ENCODE measurements around the gene SLC5A8. TPM values are rescaled to one million over a fixed set of nuclear protein-coding genes. Genes with fewer than 3 reads are reported as not detected.

SLC5A8 gene
- total and polyA plus RNA-seq, 2 experiments from 2014 or later = 0.10 TPM

DNA sequence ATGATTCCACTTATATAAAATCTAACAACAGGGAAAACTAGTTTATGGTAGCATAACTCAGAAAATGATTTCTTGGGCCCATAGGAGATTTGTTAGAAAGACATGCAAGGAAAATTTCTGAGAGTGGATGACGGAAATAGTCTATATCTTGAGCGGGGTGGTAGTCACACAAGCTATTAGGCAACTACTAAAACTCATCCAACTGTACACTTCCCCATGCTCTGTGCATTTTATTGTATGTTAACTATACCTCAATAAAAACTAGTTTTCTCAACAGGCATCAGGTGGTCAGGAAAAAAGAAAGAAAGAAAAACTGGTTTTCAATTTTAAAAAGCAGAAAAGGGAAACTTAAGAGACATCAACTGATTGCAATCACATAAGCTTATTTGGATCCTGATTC lies 9.9 kb downstream of the SLC5A8 start (continued):
- no peak for TF ChIP-seq ZNF114 (CRISPR knock-in tag; IDR thresholded peaks at IDR 0.05)
- TF ChIP-seq POLR2AphosphoS5 (IDR thresholded peaks at IDR 0.05; ENCODE audit: low read depth) = no peak
- TF ChIP-seq ETS1 (IDR thresholded peaks at IDR 0.05) = no peak
- no peak for TF ChIP-seq STAT1 (IDR thresholded peaks at IDR 0.05; ENCODE audit: unreplicated experiment)
- no peak for TF ChIP-seq ZNF331 (CRISPR knock-in tag; IDR thresholded peaks at IDR 0.05; ENCODE audit: low read depth)
- TF ChIP-seq NANOG (IDR thresholded peaks at IDR 0.05; ENCODE audit: borderline replicate concordance) = no peak
- TF ChIP-seq EZH2 (IDR thresholded peaks at IDR 0.05; ENCODE audit: low read depth, unreplicated experiment) = no peak
- TF ChIP-seq JUNB (IDR thresholded peaks at IDR 0.05; ENCODE audit: unreplicated experiment) = no peak
- TF ChIP-seq EZH2phosphoT487 (IDR thresholded peaks at IDR 0.05; ENCODE audit: unreplicated experiment) = no peak
- no peak for TF ChIP-seq CREB1 (CRISPR knock-in tag; IDR thresholded peaks at IDR 0.05; ENCODE audit: low read depth)

- Histone ChIP-seq H3K27ac (ENCODE audit: low read depth) (no peak overlapping the region), H2AFZ (no peak overlapping the region), H3K27me3 (ENCODE audit: insufficient read depth) (no peaks in the 10 kb centered on the region), H3K4me1 (ENCODE audit: insufficient read depth) (peaks cover 14% of the 10 kb centered on the region; the same call in 1 of the 2 replicates), H4K20me1 (replicated peaks; ENCODE audit: insufficient read depth) (no peaks in the 10 kb centered on the region), H3K36me3 (ENCODE audit: insufficient read depth) (no peaks in the 10 kb centered on the region), H3K4me2 (peak overlapping the region; percentile 57), H3F3A (replicated peaks; ENCODE audit: low read depth) (no peaks in the 10 kb centered on the region), H3K79me2 (replicated peaks; ENCODE audit: insufficient read depth) (no peaks in the 10 kb centered on the region), H3K9me2 (ENCODE audit: insufficient read depth) (no peaks in the 10 kb centered on the region), H3K4me3 (no peak overlapping the region)
- Mint-ChIP-seq H3K4me1 (peaks cover 23% of the 10 kb centered on the region), H3K27ac (0 out of 2 replicates have a peak overlapping the region, but pooled peaks have one; percentile 28), H3K36me3 (ENCODE audit: low read depth) (no peaks in the 10 kb centered on the region), H3K27me3 (ENCODE audit: insufficient read depth, low read depth, poor library complexity) (peaks cover 4% of the 10 kb centered on the region), H3K9me3 (no peaks in the 10 kb centered on the region), H3K4me3 (no peak overlapping the region)
- no peak for DNase-seq (ENCODE audit: low spot score)
- ATAC-seq = no peak
- TF ChIP-seq, protein P1, sequence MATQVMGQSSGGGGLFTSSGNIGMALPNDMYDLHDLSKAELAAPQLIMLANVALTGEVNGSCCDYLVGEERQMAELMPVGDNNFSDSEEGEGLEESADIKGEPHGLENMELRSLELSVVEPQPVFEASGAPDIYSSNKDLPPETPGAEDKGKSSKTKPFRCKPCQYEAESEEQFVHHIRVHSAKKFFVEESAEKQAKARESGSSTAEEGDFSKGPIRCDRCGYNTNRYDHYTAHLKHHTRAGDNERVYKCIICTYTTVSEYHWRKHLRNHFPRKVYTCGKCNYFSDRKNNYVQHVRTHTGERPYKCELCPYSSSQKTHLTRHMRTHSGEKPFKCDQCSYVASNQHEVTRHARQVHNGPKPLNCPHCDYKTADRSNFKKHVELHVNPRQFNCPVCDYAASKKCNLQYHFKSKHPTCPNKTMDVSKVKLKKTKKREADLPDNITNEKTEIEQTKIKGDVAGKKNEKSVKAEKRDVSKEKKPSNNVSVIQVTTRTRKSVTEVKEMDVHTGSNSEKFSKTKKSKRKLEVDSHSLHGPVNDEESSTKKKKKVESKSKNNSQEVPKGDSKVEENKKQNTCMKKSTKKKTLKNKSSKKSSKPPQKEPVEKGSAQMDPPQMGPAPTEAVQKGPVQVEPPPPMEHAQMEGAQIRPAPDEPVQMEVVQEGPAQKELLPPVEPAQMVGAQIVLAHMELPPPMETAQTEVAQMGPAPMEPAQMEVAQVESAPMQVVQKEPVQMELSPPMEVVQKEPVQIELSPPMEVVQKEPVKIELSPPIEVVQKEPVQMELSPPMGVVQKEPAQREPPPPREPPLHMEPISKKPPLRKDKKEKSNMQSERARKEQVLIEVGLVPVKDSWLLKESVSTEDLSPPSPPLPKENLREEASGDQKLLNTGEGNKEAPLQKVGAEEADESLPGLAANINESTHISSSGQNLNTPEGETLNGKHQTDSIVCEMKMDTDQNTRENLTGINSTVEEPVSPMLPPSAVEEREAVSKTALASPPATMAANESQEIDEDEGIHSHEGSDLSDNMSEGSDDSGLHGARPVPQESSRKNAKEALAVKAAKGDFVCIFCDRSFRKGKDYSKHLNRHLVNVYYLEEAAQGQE (IDR thresholded peaks at IDR 0.05; ENCODE audit: unreplicated experiment) = no peak
- TF ChIP-seq STAT1 (IDR thresholded peaks at IDR 0.05; ENCODE audit: unreplicated experiment) = no peak
- TF ChIP-seq CREB1 (CRISPR knock-in tag; IDR thresholded peaks at IDR 0.05; ENCODE audit: low read depth) = no peak
- no peak for TF ChIP-seq POLR2AphosphoS5 (IDR thresholded peaks at IDR 0.05; ENCODE audit: low read depth)
- TF ChIP-seq ETS1 (IDR thresholded peaks at IDR 0.05) = no peak
- TF ChIP-seq ZNF114 (CRISPR knock-in tag; IDR thresholded peaks at IDR 0.05) = no peak
- no peak for TF ChIP-seq EZH2 (IDR thresholded peaks at IDR 0.05; ENCODE audit: low read depth, unreplicated experiment)
- no peak for TF ChIP-seq EZH2phosphoT487 (IDR thresholded peaks at IDR 0.05; ENCODE audit: unreplicated experiment)
- TF ChIP-seq JUNB (IDR thresholded peaks at IDR 0.05; ENCODE audit: unreplicated experiment) = no peak
Measured at GRCh38 chr12:101186291-101186690, 23.7 kb downstream of the SLC5A8 start.
